ENCODE data around the gene PUS7L.

DNA sequence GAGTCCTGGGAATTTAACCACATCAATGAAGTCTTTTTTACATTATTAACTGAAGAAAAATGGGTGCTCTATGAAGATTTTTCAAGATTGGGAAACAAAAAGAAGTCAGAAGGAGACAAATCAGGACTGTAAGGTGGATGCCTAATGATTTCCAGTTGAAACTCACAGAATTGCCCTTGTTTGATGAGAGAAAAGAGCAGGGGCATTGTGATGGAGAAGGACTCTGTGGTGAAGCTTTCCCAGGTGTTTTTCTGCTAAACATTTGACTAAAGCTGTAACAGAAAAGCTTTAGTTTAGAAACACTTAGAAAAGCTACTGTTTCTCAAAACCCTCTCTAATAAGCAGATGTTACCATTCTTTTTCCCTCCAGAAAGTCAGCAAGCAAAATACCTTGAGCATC is 5.9 kb upstream of the PUS7L start:
- no peak for TF ChIP-seq POLR2A (IDR thresholded peaks at IDR 0.05)
- TF ChIP-seq, protein P1, sequence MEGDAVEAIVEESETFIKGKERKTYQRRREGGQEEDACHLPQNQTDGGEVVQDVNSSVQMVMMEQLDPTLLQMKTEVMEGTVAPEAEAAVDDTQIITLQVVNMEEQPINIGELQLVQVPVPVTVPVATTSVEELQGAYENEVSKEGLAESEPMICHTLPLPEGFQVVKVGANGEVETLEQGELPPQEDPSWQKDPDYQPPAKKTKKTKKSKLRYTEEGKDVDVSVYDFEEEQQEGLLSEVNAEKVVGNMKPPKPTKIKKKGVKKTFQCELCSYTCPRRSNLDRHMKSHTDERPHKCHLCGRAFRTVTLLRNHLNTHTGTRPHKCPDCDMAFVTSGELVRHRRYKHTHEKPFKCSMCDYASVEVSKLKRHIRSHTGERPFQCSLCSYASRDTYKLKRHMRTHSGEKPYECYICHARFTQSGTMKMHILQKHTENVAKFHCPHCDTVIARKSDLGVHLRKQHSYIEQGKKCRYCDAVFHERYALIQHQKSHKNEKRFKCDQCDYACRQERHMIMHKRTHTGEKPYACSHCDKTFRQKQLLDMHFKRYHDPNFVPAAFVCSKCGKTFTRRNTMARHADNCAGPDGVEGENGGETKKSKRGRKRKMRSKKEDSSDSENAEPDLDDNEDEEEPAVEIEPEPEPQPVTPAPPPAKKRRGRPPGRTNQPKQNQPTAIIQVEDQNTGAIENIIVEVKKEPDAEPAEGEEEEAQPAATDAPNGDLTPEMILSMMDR (IDR thresholded peaks at IDR 0.05), result no peak
